NCI-H1048 (cell line): Measurements from ENCODE around the gene VPS35.
"Not testable (repeated sequence)": the region's sequence is repeated elsewhere in the genome, so short reads cannot be mapped to it uniquely, and the experiment has no call there.

Source experiments
- DNase-seq: peaks from one replicate; lab custom pipeline; 2025; lab: John Stamatoyannopoulos, UW

VPS35 gene

DNA sequence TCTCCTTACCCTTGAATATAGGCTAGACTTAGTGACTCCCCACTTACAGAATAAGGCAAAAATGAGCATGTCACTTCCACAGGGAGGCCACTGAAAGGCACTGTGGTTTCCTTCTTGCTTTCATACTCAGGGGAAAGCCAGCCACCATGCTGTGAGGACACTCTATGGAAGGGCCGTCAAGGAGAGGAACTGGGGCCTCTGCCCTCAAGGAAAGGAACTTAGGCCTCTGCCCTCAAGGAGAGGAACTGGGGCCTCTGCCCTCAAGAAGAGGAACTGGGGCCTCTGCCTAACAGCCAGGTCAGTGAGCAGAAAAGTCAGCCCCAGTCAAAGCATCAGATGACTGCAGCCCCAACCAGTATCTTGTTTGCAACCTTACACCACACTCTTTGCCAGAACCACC is 30.1 kb downstream of the VPS35 start:
- DNase-seq = no peak

DNA sequence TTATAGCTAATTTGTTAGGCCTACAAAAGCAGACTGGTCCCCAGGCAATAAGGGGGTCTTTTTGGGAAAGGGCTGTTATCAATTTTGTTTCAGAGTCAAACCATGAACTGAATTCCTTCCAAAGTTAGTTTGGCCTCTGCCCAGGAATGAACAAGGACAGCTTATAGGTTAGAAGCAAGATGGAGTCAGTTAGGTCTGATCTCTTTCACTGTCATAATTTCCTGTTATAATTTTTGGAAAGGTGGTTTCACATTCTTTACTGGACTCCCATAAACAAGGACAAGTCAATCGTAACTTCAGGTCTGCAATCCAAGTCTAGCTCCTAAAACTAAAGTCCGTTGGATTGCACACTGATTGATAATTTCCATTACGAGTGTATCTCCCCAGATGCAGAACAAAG is 37.7 kb downstream of the VPS35 start:
- DNase-seq = no peak

DNA sequence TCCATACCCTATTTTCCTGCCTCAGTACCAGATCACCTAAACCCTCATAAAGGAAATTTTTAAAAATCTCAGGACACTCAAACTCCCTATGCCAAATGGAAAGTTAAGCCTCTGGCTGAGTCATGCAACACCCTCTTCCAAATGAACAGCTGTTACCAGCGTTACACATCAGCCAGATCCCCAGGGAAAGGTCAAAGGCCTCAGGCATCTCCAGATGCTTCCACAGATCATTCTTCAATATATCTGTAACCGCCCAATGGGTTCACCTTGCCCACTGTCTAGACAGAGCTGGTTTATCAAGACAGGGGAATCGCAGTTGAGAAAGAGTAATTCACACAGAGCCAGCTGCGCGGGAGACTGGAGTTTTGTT is 38.7 kb downstream of the VPS35 start:
- no peak for DNase-seq

DNA sequence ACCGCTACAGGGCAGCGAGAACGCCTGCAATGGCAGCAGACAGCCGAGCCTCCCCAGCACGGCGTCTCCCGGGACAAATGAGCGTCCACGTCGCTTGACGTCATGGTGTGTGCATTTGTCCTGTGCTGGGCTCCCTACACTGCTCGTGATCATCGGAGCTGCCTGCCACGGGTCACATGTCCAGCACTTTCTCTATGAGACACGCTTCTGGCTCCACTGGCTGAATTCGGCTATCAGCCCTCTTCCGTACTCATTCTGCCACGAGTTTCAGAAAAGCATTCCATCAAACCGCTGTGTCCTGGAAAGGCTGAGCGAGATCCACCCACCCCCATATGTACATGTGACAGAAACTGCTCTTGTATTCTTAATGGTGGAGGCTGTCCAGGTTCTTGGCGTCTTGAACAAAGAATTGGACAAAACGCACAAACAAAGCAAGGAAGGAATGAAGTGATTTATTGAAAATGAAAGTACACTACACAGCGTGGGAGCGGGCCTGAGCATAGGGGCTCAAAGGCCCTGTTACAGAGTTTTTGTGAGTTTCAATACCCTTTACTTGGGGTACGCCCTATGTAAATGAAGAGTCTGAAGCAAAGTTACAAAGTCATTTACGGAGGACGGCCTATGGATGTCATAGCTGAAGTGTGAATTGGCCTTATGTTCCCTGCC is 39.3 kb downstream of the VPS35 start:
- DNase-seq = no peak

DNA sequence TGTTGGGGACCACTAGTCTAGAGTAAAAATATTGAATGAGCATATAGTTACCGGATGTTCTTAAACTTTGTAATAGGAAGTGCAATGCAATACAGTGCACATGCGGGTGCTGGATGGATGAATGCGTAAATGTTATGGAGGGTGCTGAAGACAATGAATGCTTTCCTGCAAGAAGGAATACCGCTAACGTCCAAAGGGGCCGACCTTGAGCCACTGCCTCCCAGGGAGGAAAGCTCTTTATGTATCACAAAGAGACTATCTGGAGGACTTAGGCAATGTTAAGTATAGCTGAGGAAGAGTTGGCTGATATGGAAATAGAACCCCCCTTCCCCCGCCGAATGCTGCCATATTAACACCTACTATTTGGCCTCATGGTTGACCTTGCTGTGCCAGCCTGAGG is 40.3 kb downstream of the VPS35 start:
- DNase-seq = no peak

DNA sequence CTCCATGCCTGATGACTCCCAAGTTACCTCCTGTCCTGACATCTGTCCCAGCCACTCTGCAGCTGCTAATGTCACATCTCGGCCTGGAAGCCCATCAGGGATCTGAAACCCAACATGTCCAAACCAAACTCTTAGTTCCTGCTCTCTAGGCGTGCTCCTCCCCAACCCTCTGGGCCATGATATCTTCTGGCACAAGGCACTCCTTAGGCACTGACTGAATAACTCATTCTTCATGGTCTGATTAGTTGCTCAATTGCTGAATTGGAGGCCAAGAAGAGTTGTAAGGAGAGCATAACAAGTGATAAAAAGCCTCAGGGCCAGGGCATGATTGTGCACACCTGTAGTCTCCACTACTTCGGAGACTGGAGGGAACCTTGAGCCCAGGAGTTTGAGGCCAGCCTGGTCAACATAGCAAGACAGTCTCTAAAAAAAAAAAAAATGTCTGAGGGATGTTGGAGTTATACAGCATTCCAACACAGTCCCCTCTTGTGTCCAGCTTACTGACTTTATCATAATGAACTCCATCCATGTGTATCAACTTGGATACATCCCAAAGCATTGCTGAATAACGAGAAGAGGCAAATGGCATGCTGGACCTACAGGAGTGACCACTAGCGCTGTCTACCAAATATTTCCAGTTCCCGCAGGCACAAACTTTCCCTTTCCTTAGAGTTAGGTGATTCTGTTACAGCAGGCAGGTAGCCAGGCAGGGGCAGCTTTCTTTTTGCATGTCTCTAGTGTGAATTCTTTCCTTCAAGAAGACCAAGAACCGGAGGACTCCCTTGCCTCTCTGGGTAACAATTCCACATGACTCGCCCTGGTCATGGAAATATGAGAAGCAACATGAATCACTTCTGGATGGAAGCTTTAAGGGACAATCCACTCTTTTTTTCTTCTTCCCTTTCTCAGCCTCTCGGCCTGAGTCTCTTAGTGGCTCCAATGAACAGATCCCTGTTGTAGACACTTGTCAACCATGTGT is 49.7 kb downstream of the VPS35 start:
- DNase-seq = no peak

DNA sequence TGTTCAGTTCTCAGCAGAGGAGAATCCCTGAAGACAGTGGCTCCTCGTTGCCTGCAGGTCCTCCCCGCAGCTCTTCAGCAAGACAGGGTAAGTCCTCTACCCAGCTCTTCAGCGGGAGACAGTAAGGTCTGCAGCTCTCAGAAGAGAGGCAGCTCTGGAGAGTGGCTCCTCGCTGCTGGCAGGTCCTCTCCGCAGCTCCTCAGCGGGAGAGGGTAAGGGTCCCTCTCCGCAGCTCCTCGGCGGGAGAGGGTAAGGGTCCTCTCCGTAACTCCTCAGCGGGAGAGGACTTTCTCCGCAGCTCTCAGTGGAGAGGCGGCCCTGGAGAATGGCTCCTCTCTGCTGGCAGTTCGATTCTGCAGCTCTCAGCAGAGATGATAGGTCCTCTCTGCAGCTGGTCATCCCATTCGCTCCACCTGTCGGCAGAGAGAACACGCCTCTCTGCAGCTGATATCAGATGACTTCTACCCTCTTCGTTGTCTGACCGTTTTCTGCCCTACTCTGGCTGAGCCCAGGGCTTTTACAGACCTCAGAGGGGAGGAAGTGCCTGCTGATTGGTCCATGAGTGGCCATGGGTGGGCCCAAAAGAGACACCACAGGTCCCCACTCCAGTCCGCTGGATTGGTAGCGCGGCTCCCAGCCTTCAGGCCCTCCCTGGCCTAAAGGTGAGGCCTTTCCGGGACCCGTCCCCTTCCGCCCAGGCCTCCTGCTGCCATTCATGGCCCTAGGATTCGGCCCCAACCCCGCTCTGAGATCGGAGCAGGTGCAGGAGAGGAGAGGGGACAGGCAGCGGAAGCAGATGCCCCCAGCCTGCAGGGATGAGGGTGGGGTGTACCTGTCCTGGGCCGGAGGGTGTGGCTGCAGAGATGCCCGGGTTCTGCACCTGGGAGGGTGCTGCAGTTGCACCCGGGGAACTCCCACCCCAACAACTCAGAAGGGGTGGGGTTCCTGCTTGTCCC is 55.9 kb downstream of the VPS35 start:
- DNase-seq = no peak

DNA sequence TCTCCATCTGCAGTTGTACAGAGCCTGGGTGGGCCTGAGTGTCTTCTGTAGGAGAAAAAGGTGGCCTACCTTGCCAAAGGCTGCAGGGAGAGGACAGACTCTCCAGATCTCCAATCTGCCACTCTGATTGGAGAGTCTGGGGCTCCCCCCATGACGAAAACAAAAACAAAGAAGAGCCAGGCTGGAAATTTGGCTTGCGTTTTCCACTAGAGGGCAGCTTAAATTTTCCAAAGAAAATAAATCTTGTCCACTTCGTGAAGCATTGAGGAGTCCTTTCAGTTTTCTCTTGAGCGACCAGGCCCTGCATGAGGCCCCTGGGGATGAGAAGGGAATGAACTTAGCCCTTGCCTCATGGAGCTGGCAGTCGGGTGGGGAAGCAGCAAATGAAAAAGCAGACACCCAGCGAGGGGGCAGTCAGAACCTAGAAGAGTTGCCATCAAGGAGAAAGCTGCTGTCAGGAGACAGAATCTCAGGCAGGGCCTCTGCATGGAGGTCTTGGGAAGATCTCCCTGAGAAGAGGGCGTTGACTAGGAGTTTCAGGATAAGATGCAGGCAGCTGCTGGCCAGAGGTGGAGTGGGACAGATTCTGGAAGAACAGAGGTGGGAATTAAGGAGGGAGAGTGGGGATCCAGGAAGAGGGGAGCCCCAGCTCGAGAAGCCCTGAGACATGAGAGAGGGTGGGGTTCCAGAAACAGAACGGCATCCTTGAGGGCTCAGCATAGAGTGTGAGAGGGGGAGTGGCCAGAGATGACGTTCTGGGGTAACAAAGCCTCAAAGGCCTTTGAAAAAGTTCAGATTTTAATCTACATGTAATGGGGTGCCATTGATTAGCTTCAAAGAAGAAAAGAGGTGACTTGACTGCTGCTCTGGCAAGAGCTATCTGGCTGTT is 59.4 kb downstream of the VPS35 start:
- no peak for DNase-seq

DNA sequence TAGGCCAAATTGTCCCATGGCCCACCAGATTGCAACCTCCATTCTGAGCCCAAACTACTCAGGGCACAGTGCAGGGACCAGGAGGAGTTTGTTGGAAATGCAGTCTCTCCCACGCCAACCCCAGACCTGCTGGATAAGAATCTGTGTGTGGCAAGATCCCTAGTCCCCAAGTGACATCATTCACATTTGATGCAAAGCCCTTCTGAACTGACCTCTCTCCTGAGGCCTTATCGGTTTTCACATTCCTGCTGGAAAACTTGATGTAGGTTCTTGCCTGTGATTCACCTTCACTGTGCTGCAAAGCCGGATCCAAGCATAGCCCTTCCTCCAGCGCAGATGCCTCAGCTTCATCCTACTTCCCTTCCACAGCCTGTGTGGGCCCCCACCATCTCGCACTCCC is 61.2 kb downstream of the VPS35 start:
- DNase-seq = no peak

DNA sequence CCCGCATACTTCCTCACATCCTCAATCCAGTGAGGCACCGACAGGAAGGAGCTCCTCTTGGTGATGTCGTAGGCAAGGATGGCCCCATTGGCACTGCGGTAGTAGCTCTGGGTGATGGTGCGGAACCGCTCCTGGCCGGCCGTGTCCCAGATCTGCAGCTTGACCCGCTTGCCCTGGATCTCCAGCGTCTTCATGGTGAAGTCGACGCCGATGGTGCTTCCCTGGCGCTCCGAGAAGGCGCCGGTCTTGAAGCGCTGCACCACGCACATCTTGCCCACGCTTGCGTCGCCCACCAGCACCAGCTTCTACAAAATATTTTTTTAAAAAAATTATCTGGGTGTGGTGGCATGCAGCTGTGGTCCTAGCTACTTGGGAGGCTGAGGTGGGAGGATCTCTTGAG is 62.3 kb downstream of the VPS35 start:
- DNase-seq = not testable (repeated sequence)

DNA sequence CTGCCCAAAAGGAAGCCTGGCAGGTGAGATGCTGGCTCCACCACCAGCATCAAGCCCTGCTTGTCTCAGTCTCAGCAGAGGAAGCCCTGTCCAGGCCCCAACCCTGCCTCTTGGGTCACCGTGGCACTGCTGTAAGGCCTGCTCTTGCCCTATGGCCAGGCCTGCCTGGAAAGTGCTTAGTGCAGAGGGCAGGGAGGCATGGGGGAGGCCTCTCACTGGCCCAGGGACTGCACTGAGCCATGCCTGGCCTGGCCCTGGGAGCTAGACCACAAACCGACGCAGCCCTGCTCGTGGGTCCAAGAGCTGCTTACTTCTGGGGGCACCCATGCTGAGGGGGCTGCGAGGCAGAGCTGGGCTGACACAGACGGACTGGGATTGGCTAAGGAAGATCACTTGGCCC is 64.1 kb downstream of the VPS35 start:
- not testable (repeated sequence) for DNase-seq

DNA sequence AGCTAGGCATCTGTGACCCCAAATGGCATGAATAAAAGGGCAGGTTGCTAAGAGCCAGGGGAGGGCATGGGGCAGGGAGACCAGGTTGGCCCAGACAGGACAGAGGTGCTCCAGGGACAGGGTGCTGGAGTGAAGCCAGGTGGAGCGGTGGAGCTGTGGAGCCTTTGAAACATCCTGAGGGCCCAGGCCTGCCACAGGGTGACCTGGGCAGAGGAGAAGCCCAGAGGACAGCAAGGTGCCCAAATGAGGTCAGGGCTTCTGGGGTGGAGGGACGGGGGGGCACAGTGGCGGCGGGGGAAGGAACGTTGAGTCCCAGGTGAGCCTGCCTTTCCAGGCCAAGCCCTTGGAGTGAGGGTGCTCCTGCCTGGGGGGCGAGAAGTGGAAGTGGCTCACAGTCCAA is 65.3 kb downstream of the VPS35 start:
- DNase-seq = not testable (repeated sequence)

DNA sequence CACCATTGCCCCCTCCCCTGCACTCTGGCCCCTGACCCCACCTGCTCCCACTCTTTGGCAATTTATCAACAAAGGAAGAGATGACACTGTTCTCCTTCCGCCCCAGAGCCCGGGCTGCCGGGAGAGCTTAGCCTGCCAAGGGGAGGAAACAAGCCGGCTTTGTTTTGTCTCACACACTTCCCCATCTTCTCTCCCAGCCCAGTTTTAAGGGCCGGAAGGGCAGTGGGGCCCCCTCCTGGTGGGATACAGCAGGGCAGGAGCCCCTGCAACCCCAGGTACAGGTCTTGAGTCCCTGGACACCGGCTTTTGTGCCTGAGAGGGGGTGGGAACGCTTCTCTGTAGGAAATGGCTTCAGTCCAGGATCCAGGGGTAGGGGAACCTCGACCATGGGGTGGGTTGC is 65.7 kb downstream of the VPS35 start:
- not testable (repeated sequence) for DNase-seq

DNA sequence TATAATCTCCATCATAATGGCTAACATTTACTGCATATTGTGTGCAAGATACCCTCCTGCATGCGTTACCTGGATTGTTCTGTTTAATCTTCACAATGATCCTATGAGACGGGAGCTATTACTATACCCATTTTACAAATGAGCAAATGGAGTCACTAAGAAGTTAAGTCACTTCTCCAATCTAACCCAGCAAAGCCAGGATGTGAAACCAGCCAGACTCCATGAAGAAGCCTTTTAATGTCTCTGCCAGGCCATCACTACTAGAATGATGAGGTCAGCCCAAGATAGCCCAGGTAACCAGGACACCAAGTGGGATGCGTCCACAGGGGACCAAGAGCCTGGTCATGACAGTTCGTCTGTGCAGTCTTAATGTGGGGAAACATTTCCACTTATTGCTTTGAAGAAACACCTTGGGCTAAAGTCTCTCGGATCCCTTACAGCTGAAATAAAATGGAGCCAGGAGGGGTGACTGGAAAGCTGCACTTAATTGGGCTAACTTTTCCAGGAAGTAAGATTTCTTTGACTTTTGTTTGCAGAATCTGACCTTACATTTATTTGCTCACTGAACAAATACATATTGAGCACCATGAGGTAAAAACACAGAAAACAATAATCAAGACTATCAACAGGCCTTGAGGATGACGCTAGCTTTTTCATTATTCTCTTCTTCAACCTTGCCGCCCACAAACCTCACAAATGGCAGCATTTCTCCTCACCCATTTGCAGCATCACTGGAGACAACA is 66.9 kb downstream of the VPS35 start:
- DNase-seq = no peak

DNA sequence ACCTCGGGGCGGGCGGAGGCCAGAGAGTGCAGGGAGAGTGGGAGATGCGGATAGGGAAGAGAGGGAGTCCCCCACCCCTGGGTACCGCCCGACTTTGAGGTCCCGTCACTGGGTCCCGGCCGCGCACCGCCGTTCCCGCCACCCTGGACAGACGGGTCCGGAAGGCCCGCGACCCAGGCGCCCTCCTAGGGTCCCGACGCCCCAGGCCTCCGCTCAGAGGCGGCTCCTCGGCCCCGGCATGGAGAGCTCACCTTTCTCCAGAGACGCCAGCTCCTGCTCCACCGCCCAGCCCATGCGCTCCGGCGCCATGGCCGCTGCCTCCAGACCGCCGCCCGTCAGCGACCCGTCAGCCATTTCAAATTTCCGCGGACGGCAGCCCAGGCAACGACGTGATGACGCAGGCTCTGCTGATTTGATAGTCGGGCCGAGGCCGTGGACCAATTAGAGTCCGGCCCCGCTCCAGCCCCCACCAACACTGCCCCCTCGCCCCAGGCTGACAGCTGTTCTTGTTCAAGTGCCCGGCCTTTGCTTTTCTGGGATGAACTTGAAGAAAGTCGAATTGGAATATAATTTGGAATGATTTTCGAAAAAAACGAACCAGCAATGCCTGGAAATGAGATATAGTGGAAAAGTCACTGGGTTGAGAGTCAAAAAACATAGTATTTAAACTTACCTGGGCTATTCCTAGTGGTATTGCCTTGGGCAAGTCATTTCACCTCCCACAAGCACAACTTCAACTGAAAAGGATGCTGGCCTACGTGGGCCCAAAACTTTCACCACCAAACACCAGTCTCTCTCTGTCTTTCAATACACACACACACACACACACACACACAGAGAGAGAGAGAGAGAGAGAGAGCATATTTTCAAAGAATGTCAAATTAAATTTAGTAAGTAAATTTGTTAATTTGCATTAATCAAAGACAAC is 67.7 kb downstream of the VPS35 start, which contains the start of gene SHCBP1:
TSS of gene SHCBP1 (minus strand) at position 374 of the 928 bp plus-strand sequence. CDS start at position 354, 20 bp downstream.
- peak; percentile 38 for DNase-seq

DNA sequence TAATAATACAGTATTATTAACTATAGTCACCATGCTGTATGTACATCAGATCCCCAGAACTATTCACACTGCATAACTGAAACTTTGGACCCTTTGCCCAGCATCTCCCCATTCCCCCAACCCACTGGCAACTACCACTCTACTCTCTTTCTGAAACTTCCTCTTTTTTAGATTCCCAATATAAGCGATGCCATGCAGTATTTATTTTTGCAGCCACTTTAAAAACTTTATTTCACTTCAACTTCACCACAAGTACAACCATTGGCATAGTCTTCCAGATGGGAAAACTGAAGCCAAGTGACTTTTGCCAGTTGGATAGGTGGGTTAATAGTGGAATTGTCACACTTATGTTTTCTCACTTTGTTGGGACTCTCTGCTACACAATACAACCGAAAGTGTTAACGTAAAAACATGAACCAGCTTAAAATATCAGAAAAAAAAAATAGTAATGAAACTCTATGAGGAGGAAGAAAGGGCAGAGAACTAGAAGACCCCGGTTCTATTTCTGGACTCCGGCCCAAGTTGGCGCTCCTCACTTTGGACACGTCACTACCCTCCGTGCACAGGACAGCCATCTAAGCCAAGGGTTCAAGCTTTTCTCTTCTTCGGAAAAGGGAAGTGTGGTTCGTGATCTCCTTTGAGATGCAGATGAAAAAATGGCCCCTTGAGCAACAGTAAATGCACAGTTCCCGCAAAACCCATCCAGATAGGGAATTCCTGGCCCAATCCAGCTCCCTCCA is 68.5 kb downstream of the VPS35 start:
- no peak for DNase-seq

DNA sequence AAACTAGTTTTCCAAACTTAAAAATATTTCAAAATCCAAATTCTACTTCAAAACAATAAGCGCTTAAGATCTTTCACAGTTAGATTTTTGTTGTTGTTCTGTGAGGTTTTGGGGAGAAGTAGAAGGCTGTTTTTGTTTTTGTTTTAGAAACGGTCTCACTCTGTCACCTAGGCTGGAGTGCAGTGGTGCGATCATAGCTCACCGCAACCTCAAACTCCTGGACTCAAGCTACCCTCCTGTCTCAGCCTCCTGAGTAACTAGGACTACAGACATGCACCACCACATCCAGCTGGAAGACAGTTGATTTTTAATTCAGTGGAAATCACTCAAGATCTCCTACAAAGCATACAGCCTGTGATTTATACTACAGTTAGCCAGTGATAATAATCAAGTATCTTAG is 70.5 kb downstream of the VPS35 start:
- DNase-seq = no peak

DNA sequence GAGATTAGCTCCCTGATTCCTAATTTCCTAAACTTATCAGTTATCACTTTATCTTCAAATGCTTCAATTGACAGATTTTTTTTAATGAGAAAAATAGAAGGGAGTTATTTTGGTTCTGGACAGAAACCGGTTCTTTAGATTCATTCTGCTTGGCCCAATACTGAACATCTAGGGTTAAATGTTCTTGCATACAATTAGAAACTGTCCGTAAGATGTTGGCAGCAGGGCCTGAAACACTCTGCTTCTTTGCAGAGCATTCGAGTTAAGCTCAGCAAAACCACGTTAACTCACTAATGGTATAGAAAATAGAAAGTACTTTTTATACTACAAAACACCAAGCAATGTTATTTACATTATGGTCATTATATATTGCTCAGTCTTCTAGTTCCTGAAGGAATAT is 75.0 kb downstream of the VPS35 start:
- no peak for DNase-seq

DNA sequence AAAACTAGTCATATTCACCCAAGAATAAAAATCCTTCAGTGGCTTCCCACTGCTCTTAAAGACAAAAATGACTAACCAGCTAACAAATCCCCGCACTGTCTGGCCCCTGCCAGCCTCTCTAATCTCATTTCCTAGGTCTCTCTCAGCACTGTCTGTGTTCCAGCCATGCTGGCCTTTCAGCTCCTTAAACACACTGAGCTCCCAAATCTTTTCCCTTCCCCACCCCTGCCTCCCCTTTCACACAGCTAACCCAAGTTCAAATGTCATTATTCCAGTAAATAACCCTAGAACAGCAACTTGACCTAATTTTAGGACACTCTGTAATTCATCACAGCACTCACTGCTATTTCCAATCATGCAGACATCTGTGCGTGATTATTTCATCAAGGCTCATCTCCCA is 75.6 kb downstream of the VPS35 start:
- no peak for DNase-seq
